ENCODE results near the gene KIAA1958. TPM values are rescaled to one million over a fixed set of nuclear protein-coding genes. Genes with fewer than 3 reads are reported as not detected.

Gene KIAA1958
- total RNA-seq, 2 experiments from 2014 or later = 9.7 to 13.0 TPM

DNA sequence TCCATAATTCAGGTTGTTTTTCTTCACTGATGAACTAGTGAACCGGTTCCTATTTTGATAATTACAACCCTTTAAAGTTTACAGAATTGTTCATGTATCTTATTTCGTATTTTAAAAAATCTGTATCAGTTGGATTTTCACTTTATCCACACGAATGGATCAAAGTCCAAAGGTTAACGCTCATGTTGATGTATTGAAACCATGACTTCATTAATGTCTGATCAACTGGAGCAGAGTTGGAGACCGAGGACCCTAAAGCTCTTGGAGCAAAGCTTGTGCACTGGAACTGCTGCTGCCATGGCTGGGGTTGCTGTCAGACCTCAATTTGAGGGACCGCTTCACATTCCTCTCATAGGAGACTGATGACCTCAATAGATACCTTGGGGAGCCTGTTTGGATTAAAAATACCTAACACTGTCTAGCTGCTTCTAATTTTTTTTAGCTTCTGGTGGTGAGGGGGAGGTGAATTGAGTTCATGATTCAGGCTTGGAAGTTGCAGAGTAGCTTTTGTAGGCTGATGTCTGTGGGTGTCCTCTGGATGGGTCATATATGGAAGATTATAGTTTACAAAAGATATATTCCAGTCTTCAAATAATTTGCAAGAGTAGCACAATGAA, 45.1 kb downstream of the KIAA1958 start:
- Mint-ChIP-seq H3K9me3 (ENCODE audit: low read depth) (no peaks in the 10 kb centered on the region), H3K36me3 (ENCODE audit: low read depth) (peaks cover 3% of the 10 kb centered on the region), H3K27ac (no peak overlapping the region), H3K27me3 (no peaks in the 10 kb centered on the region), H3K4me3 (no peak overlapping the region), H3K4me1 (no peaks in the 10 kb centered on the region)
- intact Hi-C loops (cut with DNase I, micrococcal nuclease) = no loop called here
- ATAC-seq (no peak), DNase-seq (no peak)
- CTCF ChIA-PET = interaction anchor here (0.9 kb wide), 1 partner anchor 87 kb away, joined by 3 read pairs; no protein-coding TSS in a partner anchor
- POLR2A ChIA-PET = no interaction called here

DNA sequence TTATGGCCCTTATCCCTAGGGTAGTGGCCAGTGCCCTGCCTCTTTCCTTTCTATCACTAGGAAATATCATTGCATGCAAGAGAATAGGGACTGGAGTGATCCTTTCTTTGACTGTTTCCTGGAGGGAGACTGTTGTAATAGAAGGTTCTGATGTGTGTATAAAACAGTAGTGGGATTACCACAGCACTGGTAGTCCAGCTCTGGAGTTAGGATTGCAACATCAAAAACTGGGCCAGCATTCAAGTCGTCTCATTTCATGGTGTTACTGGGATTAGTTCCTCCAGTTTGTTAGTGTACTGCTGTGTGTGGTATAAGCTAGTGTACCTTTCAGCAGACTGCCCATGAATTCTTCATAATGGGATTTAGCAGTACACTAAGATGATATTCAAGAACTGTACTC, 45.8 kb downstream of the KIAA1958 start:
- H3K9me3 Mint-ChIP-seq (ENCODE audit: low read depth) = no peaks in the 10 kb centered on the region
- ChIA-PET CTCF (no interaction called here), POLR2A (no interaction called here)
- intact Hi-C loops (cut with DNase I, micrococcal nuclease) = no loop called here
- DNase-seq (no peak), ATAC-seq (no peak)
- H3K4me3 Mint-ChIP-seq = no peak overlapping the region
- no peak overlapping the region for H3K27ac Mint-ChIP-seq
- H3K36me3 Mint-ChIP-seq (ENCODE audit: low read depth) = peaks cover 3% of the 10 kb centered on the region
- no peaks in the 10 kb centered on the region for H3K4me1 Mint-ChIP-seq
- no peaks in the 10 kb centered on the region for H3K27me3 Mint-ChIP-seq

DNA sequence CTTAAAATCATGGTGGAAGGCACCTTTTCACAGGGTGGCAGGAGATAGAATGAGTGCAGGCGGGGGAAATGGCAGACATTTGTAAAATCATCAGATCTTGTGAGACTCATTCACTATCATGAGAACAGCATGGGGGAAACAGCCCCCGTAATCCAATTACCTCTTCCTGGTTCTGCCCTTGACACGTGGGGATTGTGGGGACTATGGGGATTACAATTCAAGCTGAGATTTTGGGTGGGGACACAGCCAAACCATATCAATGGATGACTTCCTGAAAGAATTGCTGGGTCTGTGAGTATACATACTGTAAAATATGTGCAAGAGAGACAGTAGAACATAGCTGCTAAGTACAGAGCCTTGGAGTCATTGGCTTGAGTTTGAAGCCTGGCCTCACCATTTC, 47.0 kb downstream of the KIAA1958 start:
- ChIA-PET CTCF (no interaction called here), POLR2A (no interaction called here)
- Mint-ChIP-seq H3K27ac (no peak overlapping the region), H3K27me3 (no peaks in the 10 kb centered on the region), H3K36me3 (ENCODE audit: low read depth) (peaks cover 3% of the 10 kb centered on the region), H3K9me3 (ENCODE audit: low read depth) (no peaks in the 10 kb centered on the region), H3K4me1 (no peaks in the 10 kb centered on the region), H3K4me3 (no peak overlapping the region)
- no peak for DNase-seq
- ATAC-seq = no peak
- intact Hi-C loops (cut with DNase I, micrococcal nuclease) = no loop called here

DNA sequence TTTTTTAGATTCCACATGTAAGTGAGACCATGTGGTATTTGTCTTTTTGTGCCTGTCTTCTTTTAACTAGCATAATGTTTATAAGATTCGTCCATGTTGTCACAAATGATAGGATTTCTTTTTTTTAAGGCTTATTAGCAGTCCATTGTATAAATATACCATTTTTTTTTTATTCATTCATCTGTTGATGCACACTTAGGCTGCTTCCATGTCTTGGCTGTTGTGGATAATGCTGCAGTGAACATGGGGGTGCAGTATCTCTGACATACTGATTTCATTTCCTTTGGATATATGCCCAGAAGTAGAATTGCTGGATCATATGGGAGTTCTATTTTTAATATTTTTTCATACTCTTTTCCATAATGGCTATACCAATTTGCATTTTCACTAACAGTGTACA, 48.7 kb downstream of the KIAA1958 start:
- intact Hi-C loops (cut with DNase I, micrococcal nuclease) = no loop called here
- CTCF ChIA-PET = no interaction called here
- POLR2A ChIA-PET = no interaction called here
- Mint-ChIP-seq H3K27me3 (no peaks in the 10 kb centered on the region), H3K36me3 (ENCODE audit: low read depth) (peaks cover 3% of the 10 kb centered on the region), H3K27ac (no peak overlapping the region), H3K4me3 (no peak overlapping the region), H3K4me1 (no peaks in the 10 kb centered on the region), H3K9me3 (ENCODE audit: low read depth) (no peaks in the 10 kb centered on the region)
- ATAC-seq (no peak), DNase-seq (no peak)

DNA sequence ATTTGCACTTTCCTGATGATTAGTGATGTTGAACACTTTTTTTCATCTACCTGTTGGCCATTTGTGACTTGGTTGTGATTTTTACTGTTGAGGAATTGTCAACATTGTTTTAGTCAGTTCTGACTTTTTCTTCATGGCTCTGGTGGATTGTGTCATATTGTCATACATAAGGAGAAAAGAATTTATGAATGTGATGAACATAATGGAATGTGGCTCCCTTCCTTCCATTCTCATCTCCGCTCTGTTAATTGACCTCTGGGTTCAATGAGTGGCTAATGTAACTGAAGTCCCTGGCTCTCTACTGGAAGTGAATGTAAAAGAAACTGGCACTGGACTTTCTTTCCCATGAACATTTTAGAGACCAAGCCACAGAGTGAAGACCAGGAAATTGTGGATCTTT, 49.2 kb downstream of the KIAA1958 start:
- intact Hi-C loops (cut with DNase I, micrococcal nuclease) = no loop called here
- no peaks in the 10 kb centered on the region for H3K27me3 Mint-ChIP-seq
- H3K4me1 Mint-ChIP-seq = no peaks in the 10 kb centered on the region
- H3K27ac Mint-ChIP-seq = no peak overlapping the region
- no peaks in the 10 kb centered on the region for H3K9me3 Mint-ChIP-seq (ENCODE audit: low read depth)
- peaks cover 3% of the 10 kb centered on the region for H3K36me3 Mint-ChIP-seq (ENCODE audit: low read depth)
- ATAC-seq (no peak), DNase-seq (no peak)
- ChIA-PET CTCF (no interaction called here), POLR2A (no interaction called here)
- H3K4me3 Mint-ChIP-seq = no peak overlapping the region

DNA sequence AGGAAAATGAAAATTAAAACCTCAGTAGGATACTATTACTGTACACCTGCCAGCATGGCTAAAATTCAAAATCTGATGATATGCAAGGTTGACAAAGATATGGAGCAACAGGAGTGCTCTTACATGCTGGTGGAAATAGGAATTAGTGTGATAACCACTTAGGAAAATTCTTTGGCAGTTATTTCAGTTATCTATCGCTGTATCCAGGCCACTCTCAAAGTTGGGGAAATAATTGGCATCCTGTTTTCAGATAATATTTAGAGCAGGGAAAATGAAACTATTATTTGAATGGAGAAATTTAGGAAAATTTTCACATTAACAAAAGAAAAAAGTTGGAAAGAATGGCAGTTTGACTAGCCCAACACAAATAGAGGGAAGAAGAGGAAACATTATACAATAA, 50.9 kb downstream of the KIAA1958 start:
- Mint-ChIP-seq H3K4me1 (peaks cover 2% of the 10 kb centered on the region), H3K27me3 (no peaks in the 10 kb centered on the region), H3K4me3 (no peak overlapping the region), H3K27ac (no peak overlapping the region), H3K9me3 (ENCODE audit: low read depth) (no peaks in the 10 kb centered on the region), H3K36me3 (ENCODE audit: low read depth) (peaks cover 2% of the 10 kb centered on the region)
- no peak for ATAC-seq
- CTCF ChIA-PET = no interaction called here
- POLR2A ChIA-PET = no interaction called here
- no peak for DNase-seq
- intact Hi-C loops (cut with DNase I, micrococcal nuclease) = no loop called here

DNA sequence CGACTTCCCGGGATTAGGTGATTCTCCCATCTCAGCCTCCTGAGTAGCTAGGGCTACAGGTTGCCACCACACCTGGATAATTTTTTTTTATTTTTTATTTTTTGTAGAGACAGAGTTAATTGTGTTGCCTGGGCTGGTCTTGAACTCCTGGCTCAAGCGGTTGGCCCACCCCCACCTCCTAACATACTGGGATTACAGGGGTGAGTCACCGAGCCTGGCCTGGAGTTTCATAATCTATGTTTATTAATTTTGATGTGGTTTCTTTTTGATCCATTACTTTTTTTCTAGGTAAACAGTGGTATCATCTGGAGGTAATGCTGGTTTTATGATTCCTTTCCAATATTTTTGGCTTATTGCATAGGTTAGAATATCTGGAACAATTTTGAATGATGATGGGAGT, 54.2 kb downstream of the KIAA1958 start:
- no peak for ATAC-seq
- POLR2A ChIA-PET = no interaction called here
- no peaks in the 10 kb centered on the region for H3K9me3 Mint-ChIP-seq (ENCODE audit: low read depth)

DNA sequence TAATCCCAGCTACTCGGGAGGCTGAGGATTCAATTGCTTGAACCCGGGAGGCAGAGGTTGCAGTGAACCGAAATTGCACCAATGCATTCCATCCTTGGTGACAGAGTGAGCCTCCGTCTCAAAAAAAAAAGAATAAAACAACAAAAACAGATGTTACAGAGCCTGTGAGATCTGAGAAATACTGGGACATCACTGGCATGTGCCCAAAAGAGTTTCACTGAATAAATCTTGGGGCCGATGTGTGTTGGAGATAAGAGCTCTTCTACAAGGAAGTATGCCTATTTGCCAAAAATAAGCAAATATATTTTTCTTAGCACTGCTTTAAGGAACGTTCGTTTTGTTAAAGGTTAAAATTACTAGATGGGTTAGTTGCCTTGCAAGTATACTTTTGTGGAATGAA, 55.1 kb downstream of the KIAA1958 start:
- DNase-seq = no peak
- Mint-ChIP-seq H3K9me3 (ENCODE audit: low read depth) (no peaks in the 10 kb centered on the region), H3K27ac (no peak overlapping the region), H3K27me3 (no peaks in the 10 kb centered on the region), H3K4me1 (peaks cover 13% of the 10 kb centered on the region), H3K4me3 (no peak overlapping the region), H3K36me3 (ENCODE audit: low read depth) (peaks cover 2% of the 10 kb centered on the region)
- ChIA-PET POLR2A (no interaction called here), CTCF (no interaction called here)
- no peak for ATAC-seq
- intact Hi-C loops (cut with DNase I, micrococcal nuclease) = no loop called here

More for the DNA sequence above, 54.2 kb downstream of the KIAA1958 start:
- intact Hi-C loops (cut with DNase I, micrococcal nuclease) = no loop called here
- no peaks in the 10 kb centered on the region for H3K27me3 Mint-ChIP-seq
- peaks cover 2% of the 10 kb centered on the region for H3K36me3 Mint-ChIP-seq (ENCODE audit: low read depth)
- no peak overlapping the region for H3K27ac Mint-ChIP-seq
- peaks cover 5% of the 10 kb centered on the region for H3K4me1 Mint-ChIP-seq
- CTCF ChIA-PET = no interaction called here
- no peak for DNase-seq
- no peak overlapping the region for H3K4me3 Mint-ChIP-seq

DNA sequence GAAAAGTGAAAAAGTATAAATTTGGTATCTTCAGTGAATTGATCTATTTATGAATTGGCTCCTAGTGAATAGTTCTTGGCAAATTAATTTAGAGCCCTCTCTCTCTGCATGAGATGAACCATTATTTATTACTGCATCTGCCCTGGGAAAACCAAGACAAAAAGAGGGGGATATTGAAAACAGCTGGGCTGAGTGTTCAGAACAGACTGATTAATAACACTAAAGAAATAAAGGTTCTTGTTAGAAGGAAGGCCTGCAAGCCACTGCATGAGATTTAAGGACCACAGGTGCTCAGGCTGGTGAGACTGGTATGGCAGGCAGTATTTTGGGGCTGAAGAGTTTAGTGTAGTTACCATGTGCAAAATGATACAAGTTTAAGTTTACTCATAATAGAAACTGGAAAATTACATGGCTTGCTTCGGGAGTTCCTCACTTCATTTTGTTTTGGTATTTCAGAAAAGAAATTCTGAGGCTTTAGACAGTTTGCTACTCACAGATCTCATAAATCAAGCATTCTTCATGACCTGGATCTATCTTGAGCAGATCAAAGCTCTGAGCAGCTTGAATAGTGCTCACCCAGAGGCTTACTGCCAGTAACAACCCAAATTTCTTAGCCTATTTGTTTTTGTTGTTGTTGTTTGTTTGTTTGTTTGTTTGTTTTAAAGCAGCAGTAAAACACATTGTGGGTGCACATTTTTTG, 56.1 kb downstream of the KIAA1958 start:
- ATAC-seq (no peak), DNase-seq (no peak)
- H3K9me3 Mint-ChIP-seq (ENCODE audit: low read depth) = no peaks in the 10 kb centered on the region
- H3K27ac Mint-ChIP-seq = no peak overlapping the region
- peaks cover 3% of the 10 kb centered on the region for H3K36me3 Mint-ChIP-seq (ENCODE audit: low read depth)
- intact Hi-C loops (cut with DNase I, micrococcal nuclease) = no loop called here
- peaks cover 13% of the 10 kb centered on the region for H3K4me1 Mint-ChIP-seq
- no peak overlapping the region for H3K4me3 Mint-ChIP-seq
- no peaks in the 10 kb centered on the region for H3K27me3 Mint-ChIP-seq
- ChIA-PET CTCF (interaction anchor here (0.5 kb wide), 1 partner anchor 73 kb away, joined by 4 read pairs; no protein-coding TSS in a partner anchor), POLR2A (no interaction called here)

DNA sequence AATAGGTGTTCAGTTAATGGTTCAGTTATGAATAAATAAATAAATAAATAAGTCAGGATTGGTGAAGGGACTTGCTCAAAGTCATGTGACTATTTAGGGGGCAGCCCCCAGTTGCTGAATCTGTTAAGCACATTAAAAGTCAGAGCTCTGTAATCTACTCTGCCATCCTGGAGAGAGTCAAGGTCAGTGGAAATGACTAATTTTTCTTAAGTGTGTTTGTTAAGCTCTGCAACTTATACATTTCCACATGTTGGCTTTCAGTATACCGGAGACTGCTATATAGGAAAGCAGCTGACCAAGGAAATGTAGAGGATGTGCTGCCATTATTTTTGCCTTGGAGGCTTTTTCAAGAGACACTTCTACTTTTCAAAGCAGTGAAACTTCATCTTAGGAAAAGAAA, 57.9 kb downstream of the KIAA1958 start:
- H3K4me1 Mint-ChIP-seq = peaks cover 15% of the 10 kb centered on the region
- no peak for DNase-seq
- no peaks in the 10 kb centered on the region for H3K9me3 Mint-ChIP-seq (ENCODE audit: low read depth)
- POLR2A ChIA-PET = interaction anchor here (0.7 kb wide), 1 partner anchor 56 kb away, joined by 7 read pairs; no protein-coding TSS in a partner anchor
- H3K36me3 Mint-ChIP-seq (ENCODE audit: low read depth) = peaks cover 3% of the 10 kb centered on the region
- no peak overlapping the region for H3K4me3 Mint-ChIP-seq
- H3K27ac Mint-ChIP-seq = no peak overlapping the region
- H3K27me3 Mint-ChIP-seq = no peaks in the 10 kb centered on the region
- ATAC-seq = no peak
- CTCF ChIA-PET = no interaction called here
- intact Hi-C loops (cut with DNase I, micrococcal nuclease) = no loop called here

DNA sequence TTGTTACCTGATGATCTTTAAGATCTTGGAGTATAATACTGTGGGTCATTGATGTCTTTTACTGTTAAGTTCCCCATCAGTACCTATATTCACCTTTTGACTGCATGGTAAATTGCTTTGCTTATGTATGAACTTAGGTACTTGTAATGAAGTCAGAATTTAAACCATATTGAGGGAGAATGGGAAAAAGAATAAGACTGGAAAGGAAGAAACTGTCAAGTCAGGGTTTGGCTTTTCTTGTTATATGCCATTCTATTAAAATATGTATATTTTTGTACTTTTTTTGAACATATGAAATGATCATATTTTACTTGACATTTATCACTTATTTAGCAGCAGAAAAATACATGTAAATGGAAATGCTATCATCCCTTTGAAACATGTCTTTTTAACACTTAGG, 58.6 kb downstream of the KIAA1958 start:
- CTCF ChIA-PET = no interaction called here
- no peak for ATAC-seq
- POLR2A ChIA-PET = no interaction called here
- intact Hi-C loops (cut with DNase I, micrococcal nuclease) = no loop called here
- Mint-ChIP-seq H3K27me3 (no peaks in the 10 kb centered on the region), H3K4me1 (peaks cover 16% of the 10 kb centered on the region), H3K9me3 (ENCODE audit: low read depth) (no peaks in the 10 kb centered on the region), H3K4me3 (no peak overlapping the region), H3K36me3 (ENCODE audit: low read depth) (peaks cover 3% of the 10 kb centered on the region), H3K27ac (no peak overlapping the region)
- DNase-seq = no peak

DNA sequence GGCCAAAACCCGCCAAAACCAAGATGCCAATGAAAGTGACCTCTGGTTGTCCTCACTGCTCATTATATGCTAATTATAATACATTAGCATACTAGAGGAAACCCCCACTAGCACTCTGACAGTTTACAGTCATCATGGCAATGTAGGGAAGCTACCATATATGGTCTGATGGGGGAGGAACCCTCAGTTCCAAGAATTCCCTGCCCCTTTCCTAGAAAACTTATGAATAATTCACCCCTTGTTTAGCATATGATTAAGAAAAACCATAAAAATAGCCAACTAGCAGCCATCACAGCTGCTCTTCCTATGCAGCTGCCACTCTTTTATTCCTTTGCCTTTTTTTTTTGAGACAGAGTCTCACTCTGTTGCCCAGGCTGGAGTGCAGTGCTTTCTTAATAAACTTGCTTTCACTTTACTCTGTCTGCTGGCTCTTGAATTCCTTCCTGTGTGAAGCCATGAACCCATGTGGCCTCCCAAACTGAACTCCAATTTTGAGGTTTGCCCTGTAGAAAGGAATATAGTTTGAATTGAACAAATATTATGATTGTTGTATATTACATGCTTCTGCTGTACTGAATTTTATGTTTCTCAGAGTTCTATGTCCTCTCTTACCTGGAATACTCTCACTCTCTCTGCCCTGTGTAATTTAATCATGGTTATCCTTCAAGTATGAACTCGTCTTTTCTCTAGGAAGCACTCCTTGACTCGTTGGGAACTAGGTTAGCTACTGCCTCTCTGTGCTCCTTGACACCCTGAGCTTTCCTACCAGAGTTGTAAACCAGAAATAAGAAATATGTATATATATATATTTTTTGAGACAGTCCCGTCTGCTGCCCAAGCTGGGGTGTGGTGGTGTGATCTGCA, 59.8 kb downstream of the KIAA1958 start:
- no peak overlapping the region for H3K4me3 Mint-ChIP-seq
- H3K36me3 Mint-ChIP-seq (ENCODE audit: low read depth) = peaks cover 3% of the 10 kb centered on the region
- H3K4me1 Mint-ChIP-seq = peaks cover 14% of the 10 kb centered on the region
- H3K27ac Mint-ChIP-seq = peak overlapping the region; percentile 29
- ATAC-seq (peak; percentile 92), DNase-seq (peak; percentile 10)
- H3K27me3 Mint-ChIP-seq = no peaks in the 10 kb centered on the region
- ChIA-PET POLR2A (no interaction called here), CTCF (no interaction called here)
- intact Hi-C loops (cut with DNase I, micrococcal nuclease) = no loop called here
- H3K9me3 Mint-ChIP-seq (ENCODE audit: low read depth) = no peaks in the 10 kb centered on the region

Measured in activated CD4-positive, alpha-beta T cell treated with anti-CD3 and anti-CD28 coated beads for 36 hours (primary cell).